ENCODE data around the gene ARHGAP24.

DNA sequence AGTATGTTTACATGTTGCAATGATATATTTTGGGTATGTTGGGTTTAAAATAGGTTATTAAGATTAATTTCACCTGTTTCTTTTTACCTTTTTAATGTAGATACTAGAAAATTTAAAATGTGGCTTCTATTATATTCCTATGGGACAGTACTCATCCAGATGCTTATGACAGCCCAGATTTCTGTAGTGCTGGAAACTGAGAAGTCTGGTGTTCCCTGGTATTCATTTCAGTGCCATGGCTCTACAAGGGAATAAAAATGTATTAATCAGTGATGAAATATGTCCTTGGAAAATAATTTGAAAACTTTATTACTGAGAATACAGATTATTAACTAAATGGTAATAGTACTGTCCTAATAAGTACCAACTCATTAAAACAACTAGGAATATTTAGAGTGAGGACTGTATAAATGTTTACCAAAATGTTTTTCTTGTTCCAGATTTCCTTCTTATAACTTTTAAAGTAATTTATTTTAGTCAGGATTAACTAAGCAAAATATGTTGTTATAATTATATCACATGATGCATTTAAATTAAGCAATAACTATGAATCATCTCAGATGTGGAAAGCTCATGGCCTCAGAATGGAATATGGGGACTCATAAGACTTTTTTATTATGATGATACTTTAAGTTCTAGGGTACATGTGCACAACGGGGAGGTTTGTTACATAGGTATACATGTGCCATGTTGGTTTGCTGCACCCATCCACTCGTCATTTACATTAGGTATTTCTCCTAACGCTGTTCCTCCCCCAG, 25.3 kb downstream of the ARHGAP24 start:
- TF ChIP-seq, protein P1, sequence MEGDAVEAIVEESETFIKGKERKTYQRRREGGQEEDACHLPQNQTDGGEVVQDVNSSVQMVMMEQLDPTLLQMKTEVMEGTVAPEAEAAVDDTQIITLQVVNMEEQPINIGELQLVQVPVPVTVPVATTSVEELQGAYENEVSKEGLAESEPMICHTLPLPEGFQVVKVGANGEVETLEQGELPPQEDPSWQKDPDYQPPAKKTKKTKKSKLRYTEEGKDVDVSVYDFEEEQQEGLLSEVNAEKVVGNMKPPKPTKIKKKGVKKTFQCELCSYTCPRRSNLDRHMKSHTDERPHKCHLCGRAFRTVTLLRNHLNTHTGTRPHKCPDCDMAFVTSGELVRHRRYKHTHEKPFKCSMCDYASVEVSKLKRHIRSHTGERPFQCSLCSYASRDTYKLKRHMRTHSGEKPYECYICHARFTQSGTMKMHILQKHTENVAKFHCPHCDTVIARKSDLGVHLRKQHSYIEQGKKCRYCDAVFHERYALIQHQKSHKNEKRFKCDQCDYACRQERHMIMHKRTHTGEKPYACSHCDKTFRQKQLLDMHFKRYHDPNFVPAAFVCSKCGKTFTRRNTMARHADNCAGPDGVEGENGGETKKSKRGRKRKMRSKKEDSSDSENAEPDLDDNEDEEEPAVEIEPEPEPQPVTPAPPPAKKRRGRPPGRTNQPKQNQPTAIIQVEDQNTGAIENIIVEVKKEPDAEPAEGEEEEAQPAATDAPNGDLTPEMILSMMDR (IDR thresholded peaks at IDR 0.05) = no peak
- TF ChIP-seq POLR2A (IDR thresholded peaks at IDR 0.05) = no peak

All from esophagus squamous epithelium (tissue), 4 donors.